ENCODE results near the gene S100A14.

DNA sequence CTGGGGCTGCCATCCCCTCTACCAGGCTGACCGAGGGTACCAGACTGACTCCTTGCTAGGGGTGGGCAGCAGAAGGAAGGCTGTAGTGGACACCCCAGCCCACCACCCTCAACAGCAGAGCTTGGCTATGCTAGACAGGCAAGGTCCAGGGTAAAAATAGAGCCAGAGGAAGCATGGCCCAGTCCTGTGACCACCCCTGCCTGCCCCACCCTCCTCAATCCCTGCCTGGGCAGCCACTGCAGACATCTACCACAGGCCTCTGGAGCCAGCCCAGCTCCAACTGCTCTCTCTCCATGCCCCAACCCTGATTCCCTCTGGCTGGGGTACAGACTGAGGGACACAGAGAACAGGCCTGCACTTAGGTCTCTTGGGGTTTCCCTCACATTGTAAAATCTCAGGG lies 13.8 kb upstream of the S100A14 start:
- TF ChIP-seq, protein P1, sequence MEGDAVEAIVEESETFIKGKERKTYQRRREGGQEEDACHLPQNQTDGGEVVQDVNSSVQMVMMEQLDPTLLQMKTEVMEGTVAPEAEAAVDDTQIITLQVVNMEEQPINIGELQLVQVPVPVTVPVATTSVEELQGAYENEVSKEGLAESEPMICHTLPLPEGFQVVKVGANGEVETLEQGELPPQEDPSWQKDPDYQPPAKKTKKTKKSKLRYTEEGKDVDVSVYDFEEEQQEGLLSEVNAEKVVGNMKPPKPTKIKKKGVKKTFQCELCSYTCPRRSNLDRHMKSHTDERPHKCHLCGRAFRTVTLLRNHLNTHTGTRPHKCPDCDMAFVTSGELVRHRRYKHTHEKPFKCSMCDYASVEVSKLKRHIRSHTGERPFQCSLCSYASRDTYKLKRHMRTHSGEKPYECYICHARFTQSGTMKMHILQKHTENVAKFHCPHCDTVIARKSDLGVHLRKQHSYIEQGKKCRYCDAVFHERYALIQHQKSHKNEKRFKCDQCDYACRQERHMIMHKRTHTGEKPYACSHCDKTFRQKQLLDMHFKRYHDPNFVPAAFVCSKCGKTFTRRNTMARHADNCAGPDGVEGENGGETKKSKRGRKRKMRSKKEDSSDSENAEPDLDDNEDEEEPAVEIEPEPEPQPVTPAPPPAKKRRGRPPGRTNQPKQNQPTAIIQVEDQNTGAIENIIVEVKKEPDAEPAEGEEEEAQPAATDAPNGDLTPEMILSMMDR (IDR thresholded peaks at IDR 0.05; ENCODE audit: poor library complexity, severe bottlenecking): no peak
- TF ChIP-seq EZH2 (IDR thresholded peaks at IDR 0.05; ENCODE audit: borderline replicate concordance, insufficient read depth, low read length, poor library complexity, severe bottlenecking): no peak
- no peak for TF ChIP-seq EP300 (conservative IDR thresholded peaks at IDR 0.05; ENCODE audit: poor library complexity, severe bottlenecking)
- no peak for TF ChIP-seq REST (IDR thresholded peaks at IDR 0.05; ENCODE audit: borderline replicate concordance)
- TF ChIP-seq RAD21 (conservative IDR thresholded peaks at IDR 0.05): no peak
- no peak for TF ChIP-seq POLR2AphosphoS5 (IDR thresholded peaks at IDR 0.05)
- no peak for TF ChIP-seq MXI1 (conservative IDR thresholded peaks at IDR 0.05; ENCODE audit: poor library complexity, severe bottlenecking)
- TF ChIP-seq SMC3 (conservative IDR thresholded peaks at IDR 0.05; ENCODE audit: poor library complexity): no peak
- TF ChIP-seq TAF1 (IDR thresholded peaks at IDR 0.05; ENCODE audit: low read depth): no peak
